Embryonic facial prominence (tissue), 1 donor: ENCODE results near the gene ATXN10.

Experiments used
- DNase-seq: peaks from one replicate; pipeline ENCODE4 v3.0.0-alpha.2; 2016; ENCODE audit errors: extremely low spot score

Gene ATXN10

DNA sequence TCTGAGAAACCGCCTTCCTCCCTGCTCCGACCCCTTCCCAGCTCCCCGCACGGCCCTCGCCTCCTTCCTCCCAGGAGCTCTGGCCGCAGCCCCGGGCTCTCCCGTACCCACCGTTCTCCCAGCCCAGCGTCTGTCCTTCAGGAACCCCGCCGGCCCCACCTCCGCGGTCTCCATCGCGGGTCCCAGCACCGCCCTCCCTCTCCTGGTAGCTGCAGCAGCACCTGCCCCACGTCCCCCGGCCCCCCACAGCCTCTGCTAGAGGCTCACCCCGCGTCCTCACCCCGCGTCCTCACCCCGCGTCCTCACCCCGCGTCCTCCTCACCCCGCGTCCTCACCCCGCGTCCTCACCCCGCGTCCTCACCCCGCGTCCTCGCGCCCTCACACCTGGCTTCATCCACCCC lies 219.4 kb downstream of the ATXN10 start:
- no peak for DNase-seq

GRCh38 chr22:45891471-45891995 lies 219.9 kb downstream of the ATXN10 start:
- DNase-seq, result no peak

- DNase-seq, result no peak
Observed at GRCh38 chr22:45891996-45892621, 220.5 kb downstream of the ATXN10 start.

DNA sequence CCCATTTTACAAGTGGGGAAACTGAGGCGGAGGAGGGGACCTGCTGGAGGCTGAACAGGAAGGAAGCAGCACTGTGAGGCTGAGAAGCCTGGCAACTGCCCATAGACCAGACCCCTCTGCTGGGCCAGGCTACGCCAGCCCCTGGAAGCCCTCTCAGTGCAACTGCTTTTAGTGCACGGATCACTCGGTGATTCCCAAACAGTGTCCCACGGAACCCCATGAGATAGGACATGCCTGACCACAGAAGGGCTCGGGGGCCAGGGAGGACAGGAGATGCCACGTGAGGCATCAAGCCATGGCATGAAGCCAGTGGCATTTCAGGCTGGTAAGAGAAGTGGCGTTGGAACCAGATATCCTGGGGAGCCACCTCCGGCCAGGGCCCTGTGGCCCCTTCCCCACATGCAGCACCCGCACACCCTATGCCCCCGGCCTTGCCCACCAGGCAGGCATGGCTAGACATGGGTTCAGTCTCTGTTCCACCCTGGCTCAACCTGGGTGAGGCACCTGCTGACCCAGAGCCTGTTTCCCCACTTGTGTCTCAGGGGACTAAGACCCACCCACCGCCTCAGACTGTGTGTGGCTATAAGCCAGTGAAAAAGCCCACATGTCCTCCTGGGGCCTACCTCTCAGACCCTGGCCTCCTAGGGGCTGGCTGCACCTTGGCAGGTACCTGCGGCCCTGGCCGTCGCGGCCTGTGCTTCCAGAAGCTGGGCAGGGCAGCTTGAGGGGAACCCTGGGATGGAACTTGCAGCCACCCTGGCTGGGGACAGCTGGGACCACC lies 221.2 kb downstream of the ATXN10 start:
- no peak for DNase-seq

- no peak for DNase-seq
Observed at GRCh38 chr22:45893516-45893915, 221.9 kb downstream of the ATXN10 start.
